Tongue (tissue), 2 donors: Measurements from ENCODE around the gene SPRR2E. TPM values are rescaled to one million over a fixed set of nuclear protein-coding genes. Genes with fewer than 3 reads are reported as not detected.
"Not testable (repeated sequence)": the region's sequence is repeated elsewhere in the genome, so short reads cannot be mapped to it uniquely, and the experiment has no call there.

Source experiments
- DNase-seq: peaks from one replicate; pipeline ENCODE4 v3.0.0-alpha.2; 2015
- total RNA-seq: library from RNA; depleted of rRNA; stranded (reverse); fragments of >200 nt; gene quantifications from one replicate; pipeline ENCODE4 v1.2.3, GENCODE V29; 2014

The SPRR2E gene
- total RNA-seq = not detected

DNA sequence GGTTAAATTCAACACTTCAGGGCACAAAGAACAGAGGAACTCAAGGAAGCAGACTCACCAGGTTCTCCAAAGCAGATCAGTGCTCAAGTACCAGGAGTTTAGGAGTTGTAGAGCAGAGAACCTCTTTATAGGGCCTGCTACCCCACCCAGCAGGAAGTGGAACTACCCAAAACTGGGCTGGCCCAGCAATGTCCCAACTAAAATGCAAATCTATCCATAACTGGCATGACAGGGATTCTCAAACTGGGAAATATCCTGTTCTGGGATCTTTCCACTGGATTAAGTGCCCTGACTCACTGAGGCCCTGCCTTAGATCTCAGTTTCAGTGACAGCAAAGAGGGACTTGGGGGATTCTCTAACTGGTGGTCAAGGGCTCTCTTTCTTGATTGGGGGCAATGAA is at the start of gene SPRR2E:
Gene SPRR2E (minus strand): TSS at position 101 of the 400 bp plus-strand sequence. CDS start 775 bp downstream, outside the sequence.
- no peak for DNase-seq

GRCh38 chr1:153141377-153141776 is 47.1 kb upstream of the SPRR2E start:
- DNase-seq = no peak

DNA sequence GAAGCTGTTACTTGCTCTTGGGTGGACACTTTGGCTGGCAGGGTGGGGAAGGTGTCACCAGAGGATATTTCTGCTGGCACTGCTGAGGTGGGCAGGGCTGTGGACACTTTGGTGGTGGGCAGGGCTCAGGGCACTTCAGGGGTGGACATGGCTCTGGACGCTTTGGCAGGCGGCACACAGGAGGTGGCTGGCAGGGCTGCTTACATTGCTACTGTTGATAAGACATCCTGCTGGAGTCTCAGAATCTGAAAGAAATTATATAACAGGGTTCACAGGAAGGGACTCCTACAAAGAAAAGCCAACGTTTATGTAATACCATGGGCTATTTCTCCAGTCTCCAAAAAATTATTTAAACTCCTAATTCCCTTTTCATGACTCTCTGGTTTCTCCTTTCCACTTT is 46.2 kb upstream of the SPRR2E start:
- DNase-seq = no peak

GRCh38 chr1:153133743-153134142 is 39.4 kb upstream of the SPRR2E start:
- no peak for DNase-seq

DNA sequence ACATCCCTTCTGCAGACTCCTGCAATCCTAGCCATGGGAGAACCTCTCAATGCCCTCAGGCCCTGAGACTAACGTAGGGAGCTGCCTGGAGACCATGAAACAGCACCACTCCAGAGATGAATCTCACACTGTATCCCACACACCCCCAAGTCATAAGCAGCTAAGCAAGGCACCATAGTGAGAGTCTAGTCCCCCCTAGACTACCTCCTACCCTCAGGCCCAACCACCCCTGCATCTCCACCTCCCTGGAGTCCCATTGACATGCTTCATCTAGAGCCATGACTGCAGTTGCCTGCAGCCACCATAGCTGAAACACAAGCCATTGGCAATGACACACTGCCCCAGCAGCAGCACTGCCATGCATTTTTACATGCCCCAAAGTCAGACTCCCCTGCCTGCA is 38.9 kb upstream of the SPRR2E start:
- DNase-seq = no peak

DNA sequence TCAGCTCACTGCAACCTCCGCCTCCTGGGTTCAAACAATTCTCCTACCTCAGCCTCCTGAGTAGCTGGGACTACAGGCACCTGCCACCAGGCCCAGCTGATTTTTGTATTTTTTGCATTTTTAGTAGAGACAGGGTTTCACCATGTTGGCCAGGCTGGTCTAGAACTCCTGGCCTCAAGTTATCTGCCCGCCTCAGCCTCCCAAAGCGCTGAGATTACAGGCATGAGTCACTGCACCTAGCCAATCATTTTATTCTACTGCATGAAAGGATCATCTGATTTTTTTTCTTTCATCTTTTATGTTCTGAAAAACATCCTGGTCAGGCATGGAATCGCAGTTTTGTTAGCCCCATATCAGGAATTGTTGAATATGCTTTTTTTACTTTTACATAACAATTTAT is 34.4 kb upstream of the SPRR2E start:
- DNase-seq = not testable (repeated sequence)

DNA sequence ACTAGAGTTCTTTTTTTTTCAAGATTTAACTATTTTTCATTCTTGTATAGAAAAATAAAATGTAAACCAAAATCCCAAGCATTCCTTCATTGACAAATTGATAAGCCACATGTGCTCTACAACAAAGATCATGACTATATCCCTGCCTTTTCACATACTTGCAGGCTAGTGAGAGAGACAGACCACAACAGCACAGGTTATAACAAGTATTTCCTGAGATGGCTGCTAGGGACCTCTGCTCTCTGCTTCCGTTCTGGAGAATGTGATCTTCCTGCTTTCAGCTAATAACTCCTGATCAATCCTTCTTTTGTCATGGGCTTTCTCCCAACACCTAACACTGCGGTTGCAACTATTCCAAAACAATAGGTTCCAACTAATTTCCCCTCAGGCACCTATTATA is 33.0 kb upstream of the SPRR2E start:
- no peak for DNase-seq

- DNase-seq = no peak
Observed at GRCh38 chr1:153125536-153125935, 31.2 kb upstream of the SPRR2E start.

DNA sequence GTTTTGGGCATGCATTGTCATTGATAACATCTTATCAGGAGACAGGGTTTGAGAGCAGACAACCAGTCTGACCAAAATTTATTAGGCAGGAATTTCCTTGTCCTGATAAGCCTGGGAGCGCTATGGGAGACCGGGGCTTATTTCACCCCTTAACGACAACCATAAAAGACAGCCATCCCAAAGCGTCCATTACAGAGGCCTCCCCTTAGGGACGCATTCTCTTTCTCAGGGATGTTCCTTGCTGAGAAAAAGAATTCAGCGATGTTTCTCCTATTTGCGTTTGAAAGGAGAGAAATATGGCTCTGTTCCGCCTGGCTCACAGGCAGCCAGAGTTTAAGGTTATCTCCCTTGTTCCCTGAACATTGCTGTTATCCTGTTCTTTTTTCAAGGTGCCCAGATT is 29.5 kb upstream of the SPRR2E start:
- DNase-seq = not testable (repeated sequence)

DNA sequence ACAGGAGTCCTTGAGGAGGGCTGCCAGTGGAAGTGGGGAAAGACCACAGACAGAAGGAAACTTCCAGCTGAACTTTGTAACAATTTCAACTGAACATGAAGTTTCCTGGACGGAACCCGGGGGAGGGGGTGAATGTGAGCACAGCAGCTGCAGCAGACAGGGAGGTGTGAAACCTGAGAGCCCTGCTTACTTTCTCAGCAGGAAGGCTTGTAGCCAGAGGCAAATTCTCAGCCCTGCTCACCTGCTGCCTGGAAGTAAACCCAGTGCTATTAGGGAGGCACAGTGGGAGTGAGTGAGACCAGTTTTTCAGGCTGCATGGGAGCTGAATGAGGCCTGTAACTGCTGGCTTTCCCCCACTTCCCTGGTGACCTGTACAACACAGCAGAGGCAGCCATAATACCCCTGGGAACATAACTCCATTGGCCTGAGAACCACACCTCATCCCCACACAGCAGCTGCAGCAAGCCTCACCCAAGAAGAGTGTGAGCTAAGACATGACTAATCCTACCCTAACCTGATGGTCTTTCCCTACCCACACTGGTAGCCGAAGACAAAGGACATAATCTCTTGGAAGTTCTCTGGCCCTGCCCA is 28.6 kb upstream of the SPRR2E start:
- DNase-seq = peak; percentile 59

DNA sequence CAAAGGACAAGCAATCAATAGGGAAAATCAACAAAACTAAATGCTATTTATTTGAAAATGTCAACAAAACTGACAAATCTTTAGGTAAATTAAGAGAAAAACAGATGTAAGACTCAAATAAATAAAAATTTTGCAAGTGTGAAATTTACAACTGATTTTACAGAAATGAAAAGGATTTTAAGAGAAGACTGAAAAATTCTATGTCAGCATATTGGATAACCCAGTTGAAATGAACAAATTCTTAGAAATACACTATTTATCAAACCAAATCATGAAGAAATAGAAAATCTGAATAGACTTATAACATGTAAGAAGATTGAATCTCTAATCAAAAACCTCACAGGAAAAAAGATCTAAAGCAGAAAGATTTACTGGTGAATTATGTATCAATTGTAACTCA is 26.6 kb upstream of the SPRR2E start:
- DNase-seq = no peak

GRCh38 chr1:153119491-153119971 is 25.2 kb upstream of the SPRR2E start:
- peak; percentile 11 for DNase-seq

- not testable (repeated sequence) for DNase-seq
Observed at GRCh38 chr1:153115264-153115663, 20.9 kb upstream of the SPRR2E start.

GRCh38 chr1:153113416-153113815 is 19.1 kb upstream of the SPRR2E start, which contains the start of gene SPRR2F:
TSS of gene SPRR2F (minus strand) at chr1:153113516. CDS start at chr1:153112733, 783 bp downstream.
- DNase-seq = no peak

- not testable (repeated sequence) for DNase-seq
Observed at GRCh38 chr1:153112454-153112853, 18.1 kb upstream of the SPRR2E start.

GRCh38 chr1:153100245-153100644 is 5.9 kb upstream of the SPRR2E start:
- no peak for DNase-seq

DNA sequence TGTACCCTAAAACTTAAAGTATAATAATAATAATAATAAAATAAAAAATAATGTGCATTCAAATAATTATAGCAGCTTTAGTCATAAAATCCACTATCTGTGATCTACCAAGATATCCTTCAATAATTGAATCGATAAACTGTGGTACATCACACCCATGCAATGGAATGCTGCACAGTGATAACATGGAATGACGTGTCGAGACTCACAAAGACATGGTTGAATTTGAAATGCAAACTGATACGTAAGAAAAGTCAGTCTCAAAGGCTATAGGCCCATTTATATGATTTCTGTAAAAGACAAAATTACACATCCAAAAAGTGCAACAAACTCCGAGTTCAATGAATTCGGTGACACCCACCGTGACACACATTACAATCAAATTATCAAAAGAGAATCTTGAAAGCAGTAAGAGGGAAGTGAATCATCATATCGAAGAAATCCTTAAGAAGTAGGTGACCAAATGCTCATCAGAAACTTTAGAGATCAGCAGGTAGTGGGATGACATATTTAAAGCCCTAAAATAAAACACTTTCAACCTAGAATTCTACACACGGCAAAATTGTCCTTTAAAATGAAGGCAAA is 5.2 kb upstream of the SPRR2E start:
- DNase-seq = no peak

- DNase-seq = no peak
Observed at GRCh38 chr1:153095764-153096163, 1.4 kb upstream of the SPRR2E start.

- no peak for DNase-seq
Observed at GRCh38 chr1:153087652-153088051, 6.7 kb downstream of the SPRR2E start.

DNA sequence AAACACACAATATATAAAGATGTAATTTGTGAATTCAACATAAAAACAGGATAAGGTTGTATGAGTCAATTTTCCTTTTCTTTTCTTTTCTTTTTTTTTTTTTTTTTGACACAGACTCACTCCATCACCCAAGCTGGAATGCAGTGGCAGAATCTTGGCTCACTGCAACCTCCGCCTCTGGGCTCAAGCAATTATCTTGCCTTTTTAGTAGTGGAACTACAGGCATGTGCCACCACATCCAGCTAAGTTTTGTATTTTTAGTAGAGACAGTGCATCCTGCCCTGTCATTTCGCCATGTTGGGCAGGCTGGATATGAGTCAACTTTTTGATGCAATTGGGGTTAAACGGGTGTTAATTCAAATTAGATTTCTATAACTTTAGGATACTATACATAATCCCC is 12.6 kb downstream of the SPRR2E start:
- DNase-seq = no peak

DNA sequence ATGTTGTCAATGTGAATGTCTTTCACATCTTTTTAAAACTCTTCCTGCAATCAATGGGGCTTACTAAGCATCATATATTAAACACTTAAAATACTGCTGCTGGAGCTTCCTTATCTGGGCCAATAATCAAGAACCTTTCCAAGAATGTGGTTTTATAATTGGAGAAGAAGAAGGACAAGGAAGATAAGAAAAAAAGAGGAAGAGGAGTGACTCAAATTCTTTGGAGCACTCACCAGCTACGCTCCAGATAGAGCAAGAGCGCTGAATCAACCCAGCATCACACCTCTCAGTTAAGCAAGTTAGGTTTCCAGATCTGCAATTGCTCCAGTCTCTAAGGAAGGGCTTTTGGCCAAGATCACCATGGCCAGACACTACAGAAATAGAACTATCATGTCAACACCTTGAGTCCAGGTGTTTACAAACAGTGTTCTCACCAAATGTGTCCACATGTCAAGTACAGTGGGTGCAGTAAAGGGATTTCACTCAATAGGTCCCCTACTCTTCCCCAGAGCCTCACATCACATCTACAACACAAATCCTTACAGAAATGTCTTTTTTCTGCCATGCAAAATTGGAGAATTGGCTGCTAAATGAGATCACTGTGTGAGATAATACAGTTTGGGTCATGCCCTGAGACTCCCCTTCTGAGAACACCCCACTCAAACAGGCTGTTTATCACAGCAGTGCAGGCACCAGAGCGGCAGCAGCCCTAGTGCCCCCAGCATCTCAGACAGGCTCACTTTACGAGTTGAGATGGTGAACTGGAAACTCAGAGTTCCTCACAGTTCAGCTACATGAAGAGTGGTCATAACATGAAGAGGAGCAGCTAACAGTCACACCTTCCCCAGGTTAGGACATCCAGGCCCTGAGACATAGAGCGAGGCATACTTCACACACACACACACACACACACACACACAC is 21.3 kb downstream of the SPRR2E start:
- no peak for DNase-seq

GRCh38 chr1:153071511-153071910 is 22.8 kb downstream of the SPRR2E start, which contains the start of gene SPRR2B:
TSS of gene SPRR2B (minus strand) at chr1:153071611. CDS start at chr1:153070839, 772 bp downstream.
- no peak for DNase-seq

GRCh38 chr1:153070243-153070642 is 24.1 kb downstream of the SPRR2E start:
- no peak for DNase-seq
